Measurements from ENCODE around the gene MBLAC1. TPM values are rescaled to one million over a fixed set of nuclear protein-coding genes. Genes with fewer than 3 reads are reported as not detected.

MBLAC1 gene
- total RNA-seq, 1 experiment from 2014 or later: 3.5 TPM

DNA sequence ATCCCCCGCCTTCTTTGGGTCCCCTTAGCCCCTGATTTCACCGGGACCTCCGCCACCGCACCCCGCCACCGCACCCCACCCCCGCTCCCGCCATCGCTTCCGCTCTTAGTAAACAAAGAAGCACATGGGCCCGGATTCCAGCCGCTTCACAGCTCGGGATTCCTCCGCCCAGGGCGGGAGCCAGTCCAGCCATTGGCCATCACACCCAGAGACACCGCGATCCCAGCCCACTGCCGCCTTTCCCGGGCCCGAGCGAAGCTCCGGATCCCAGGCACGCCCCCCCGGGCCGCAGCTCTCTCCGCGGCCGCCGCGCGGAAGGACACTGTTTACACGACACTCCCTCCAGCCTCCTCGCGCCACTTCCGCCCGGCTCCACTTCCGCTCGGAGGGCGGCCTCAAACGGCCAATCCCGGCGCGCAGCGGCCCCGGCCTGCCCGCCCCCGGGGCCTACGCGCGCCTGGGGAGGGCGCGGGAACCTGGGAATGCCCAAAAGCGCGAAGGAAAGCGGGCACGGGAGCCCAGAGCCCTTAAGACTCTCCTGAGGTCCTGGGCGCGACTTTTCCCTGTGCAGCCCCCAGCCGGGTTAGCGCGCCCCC lies 26.2 kb upstream of the MBLAC1 start (continued):
- TF ChIP-seq, protein P1, sequence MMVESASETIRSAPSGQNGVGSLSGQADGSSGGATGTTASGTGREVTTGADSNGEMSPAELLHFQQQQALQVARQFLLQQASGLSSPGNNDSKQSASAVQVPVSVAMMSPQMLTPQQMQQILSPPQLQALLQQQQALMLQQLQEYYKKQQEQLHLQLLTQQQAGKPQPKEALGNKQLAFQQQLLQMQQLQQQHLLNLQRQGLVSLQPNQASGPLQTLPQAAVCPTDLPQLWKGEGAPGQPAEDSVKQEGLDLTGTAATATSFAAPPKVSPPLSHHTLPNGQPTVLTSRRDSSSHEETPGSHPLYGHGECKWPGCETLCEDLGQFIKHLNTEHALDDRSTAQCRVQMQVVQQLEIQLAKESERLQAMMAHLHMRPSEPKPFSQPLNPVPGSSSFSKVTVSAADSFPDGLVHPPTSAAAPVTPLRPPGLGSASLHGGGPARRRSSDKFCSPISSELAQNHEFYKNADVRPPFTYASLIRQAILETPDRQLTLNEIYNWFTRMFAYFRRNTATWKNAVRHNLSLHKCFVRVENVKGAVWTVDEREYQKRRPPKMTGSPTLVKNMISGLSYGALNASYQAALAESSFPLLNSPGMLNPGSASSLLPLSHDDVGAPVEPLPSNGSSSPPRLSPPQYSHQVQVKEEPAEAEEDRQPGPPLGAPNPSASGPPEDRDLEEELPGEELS (CRISPR knock-in tag; IDR thresholded peaks at IDR 0.05): peak; percentile 79
- TF ChIP-seq, protein P2, sequence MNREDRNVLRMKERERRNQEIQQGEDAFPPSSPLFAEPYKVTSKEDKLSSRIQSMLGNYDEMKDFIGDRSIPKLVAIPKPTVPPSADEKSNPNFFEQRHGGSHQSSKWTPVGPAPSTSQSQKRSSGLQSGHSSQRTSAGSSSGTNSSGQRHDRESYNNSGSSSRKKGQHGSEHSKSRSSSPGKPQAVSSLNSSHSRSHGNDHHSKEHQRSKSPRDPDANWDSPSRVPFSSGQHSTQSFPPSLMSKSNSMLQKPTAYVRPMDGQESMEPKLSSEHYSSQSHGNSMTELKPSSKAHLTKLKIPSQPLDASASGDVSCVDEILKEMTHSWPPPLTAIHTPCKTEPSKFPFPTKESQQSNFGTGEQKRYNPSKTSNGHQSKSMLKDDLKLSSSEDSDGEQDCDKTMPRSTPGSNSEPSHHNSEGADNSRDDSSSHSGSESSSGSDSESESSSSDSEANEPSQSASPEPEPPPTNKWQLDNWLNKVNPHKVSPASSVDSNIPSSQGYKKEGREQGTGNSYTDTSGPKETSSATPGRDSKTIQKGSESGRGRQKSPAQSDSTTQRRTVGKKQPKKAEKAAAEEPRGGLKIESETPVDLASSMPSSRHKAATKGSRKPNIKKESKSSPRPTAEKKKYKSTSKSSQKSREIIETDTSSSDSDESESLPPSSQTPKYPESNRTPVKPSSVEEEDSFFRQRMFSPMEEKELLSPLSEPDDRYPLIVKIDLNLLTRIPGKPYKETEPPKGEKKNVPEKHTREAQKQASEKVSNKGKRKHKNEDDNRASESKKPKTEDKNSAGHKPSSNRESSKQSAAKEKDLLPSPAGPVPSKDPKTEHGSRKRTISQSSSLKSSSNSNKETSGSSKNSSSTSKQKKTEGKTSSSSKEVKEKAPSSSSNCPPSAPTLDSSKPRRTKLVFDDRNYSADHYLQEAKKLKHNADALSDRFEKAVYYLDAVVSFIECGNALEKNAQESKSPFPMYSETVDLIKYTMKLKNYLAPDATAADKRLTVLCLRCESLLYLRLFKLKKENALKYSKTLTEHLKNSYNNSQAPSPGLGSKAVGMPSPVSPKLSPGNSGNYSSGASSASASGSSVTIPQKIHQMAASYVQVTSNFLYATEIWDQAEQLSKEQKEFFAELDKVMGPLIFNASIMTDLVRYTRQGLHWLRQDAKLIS (CRISPR knock-in tag; IDR thresholded peaks at IDR 0.05; ENCODE audit: borderline replicate concordance): no peak
- TF ChIP-seq CBFB (CRISPR knock-in tag; IDR thresholded peaks at IDR 0.05; ENCODE audit: low read depth) (no peak), KAT7 (CRISPR knock-in tag; IDR thresholded peaks at IDR 0.05; ENCODE audit: borderline replicate concordance) (no peak), JUN (CRISPR knock-in tag; IDR thresholded peaks at IDR 0.05) (no peak), ZNF416 (CRISPR knock-in tag; IDR thresholded peaks at IDR 0.05) (peak; percentile 46; the same call in 1 of the 2 replicates), FOXP1 (CRISPR knock-in tag; IDR thresholded peaks at IDR 0.05; ENCODE audit: borderline replicate concordance) (peak; percentile 60; the same call in 1 of the 2 replicates), CREB1 (CRISPR knock-in tag; IDR thresholded peaks at IDR 0.05) (no peak), TEAD4 (CRISPR knock-in tag; IDR thresholded peaks at IDR 0.05) (peak; percentile 52; the same call in 1 of the 2 replicates), ZNF317 (CRISPR knock-in tag; IDR thresholded peaks at IDR 0.05; ENCODE audit: borderline replicate concordance, low read depth) (no peak), GABPB1 (CRISPR knock-in tag; IDR thresholded peaks at IDR 0.05) (peak; percentile 87), SMAD4 (CRISPR knock-in tag; IDR thresholded peaks at IDR 0.05) (no peak), JAZF1 (CRISPR knock-in tag; IDR thresholded peaks at IDR 0.05) (no peak), ZNF219 (CRISPR knock-in tag; IDR thresholded peaks at IDR 0.05; ENCODE audit: borderline replicate concordance) (no peak), ZNF671 (CRISPR knock-in tag; IDR thresholded peaks at IDR 0.05) (no peak), ZNF423 (CRISPR knock-in tag; IDR thresholded peaks at IDR 0.05) (no peak), RELA (CRISPR knock-in tag; IDR thresholded peaks at IDR 0.05; ENCODE audit: borderline replicate concordance) (no peak), TEAD1 (CRISPR knock-in tag; IDR thresholded peaks at IDR 0.05) (no peak), NR3C1 (CRISPR knock-in tag; conservative IDR thresholded peaks at IDR 0.05; ENCODE audit: low read depth) (no peak)
- TF ChIP-seq, protein P3, sequence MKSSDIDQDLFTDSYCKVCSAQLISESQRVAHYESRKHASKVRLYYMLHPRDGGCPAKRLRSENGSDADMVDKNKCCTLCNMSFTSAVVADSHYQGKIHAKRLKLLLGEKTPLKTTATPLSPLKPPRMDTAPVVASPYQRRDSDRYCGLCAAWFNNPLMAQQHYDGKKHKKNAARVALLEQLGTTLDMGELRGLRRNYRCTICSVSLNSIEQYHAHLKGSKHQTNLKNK (CRISPR knock-in tag; IDR thresholded peaks at IDR 0.05): peak; percentile 18; the same call in 1 of the 2 replicates
- TF ChIP-seq, protein P4, sequence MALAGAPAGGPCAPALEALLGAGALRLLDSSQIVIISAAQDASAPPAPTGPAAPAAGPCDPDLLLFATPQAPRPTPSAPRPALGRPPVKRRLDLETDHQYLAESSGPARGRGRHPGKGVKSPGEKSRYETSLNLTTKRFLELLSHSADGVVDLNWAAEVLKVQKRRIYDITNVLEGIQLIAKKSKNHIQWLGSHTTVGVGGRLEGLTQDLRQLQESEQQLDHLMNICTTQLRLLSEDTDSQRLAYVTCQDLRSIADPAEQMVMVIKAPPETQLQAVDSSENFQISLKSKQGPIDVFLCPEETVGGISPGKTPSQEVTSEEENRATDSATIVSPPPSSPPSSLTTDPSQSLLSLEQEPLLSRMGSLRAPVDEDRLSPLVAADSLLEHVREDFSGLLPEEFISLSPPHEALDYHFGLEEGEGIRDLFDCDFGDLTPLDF (CRISPR knock-in tag; IDR thresholded peaks at IDR 0.05): no peak
- TF ChIP-seq, protein P5, sequence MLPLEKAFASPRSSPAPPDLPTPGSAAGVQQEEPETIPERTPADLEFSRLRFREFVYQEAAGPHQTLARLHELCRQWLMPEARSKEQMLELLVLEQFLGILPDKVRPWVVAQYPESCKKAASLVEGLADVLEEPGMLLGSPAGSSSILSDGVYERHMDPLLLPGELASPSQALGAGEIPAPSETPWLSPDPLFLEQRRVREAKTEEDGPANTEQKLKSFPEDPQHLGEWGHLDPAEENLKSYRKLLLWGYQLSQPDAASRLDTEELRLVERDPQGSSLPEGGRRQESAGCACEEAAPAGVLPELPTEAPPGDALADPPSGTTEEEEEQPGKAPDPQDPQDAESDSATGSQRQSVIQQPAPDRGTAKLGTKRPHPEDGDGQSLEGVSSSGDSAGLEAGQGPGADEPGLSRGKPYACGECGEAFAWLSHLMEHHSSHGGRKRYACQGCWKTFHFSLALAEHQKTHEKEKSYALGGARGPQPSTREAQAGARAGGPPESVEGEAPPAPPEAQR (CRISPR knock-in tag; IDR thresholded peaks at IDR 0.05): no peak
- TF ChIP-seq, protein P6, sequence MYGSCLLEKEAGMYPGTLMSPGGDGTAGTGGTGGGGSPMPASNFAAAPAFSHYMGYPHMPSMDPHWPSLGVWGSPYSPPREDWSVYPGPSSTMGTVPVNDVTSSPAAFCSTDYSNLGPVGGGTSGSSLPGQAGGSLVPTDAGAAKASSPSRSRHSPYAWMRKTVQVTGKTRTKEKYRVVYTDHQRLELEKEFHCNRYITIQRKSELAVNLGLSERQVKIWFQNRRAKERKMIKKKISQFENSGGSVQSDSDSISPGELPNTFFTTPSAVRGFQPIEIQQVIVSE (CRISPR knock-in tag; IDR thresholded peaks at IDR 0.05; ENCODE audit: borderline replicate concordance): no peak
- TF ChIP-seq, protein P7, sequence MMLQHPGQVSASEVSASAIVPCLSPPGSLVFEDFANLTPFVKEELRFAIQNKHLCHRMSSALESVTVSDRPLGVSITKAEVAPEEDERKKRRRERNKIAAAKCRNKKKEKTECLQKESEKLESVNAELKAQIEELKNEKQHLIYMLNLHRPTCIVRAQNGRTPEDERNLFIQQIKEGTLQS (CRISPR knock-in tag; conservative IDR thresholded peaks at IDR 0.05): no peak
- TF ChIP-seq, protein P8, sequence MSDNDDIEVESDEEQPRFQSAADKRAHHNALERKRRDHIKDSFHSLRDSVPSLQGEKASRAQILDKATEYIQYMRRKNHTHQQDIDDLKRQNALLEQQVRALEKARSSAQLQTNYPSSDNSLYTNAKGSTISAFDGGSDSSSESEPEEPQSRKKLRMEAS (CRISPR knock-in tag; IDR thresholded peaks at IDR 0.05): peak; percentile 95
- TF ChIP-seq, protein P9, sequence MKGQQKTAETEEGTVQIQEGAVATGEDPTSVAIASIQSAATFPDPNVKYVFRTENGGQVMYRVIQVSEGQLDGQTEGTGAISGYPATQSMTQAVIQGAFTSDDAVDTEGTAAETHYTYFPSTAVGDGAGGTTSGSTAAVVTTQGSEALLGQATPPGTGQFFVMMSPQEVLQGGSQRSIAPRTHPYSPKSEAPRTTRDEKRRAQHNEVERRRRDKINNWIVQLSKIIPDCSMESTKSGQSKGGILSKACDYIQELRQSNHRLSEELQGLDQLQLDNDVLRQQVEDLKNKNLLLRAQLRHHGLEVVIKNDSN (CRISPR knock-in tag; IDR thresholded peaks at IDR 0.05): 0 out of 2 replicates have a peak, but pooled peaks have one; percentile 33
